Breast epithelium (tissue), 4 donors: ENCODE measurements around the gene GPC3. TPM values are rescaled to one million over a fixed set of nuclear protein-coding genes. Genes with fewer than 3 reads are reported as not detected.
A peak's percentile ranks its signal among the peaks of the same experiment; 100 is the strongest.

ENCODE experiments used
- DNase-seq, 2 donors: peaks; one replicate each; pipeline ENCODE4 v3.0.0-alpha.2; 2019; ENCODE audit warnings: low spot score in 2 of 2
- H3K27ac ChIP-seq, 2 donors: fragments of 200-600 bp; sonication (generic) in 1 of 2; one replicate each; pipeline ENCODE4 v1.5.1; 2016 to 2019; ENCODE audit warnings: mild to moderate bottlenecking in 1 of 2
- H3K27me3 ChIP-seq, 2 donors: fragments of 200-600 bp; sonication (generic) in 1 of 2; one replicate each; pipeline versions ENCODE4 v1.5.1 to v1.6.0; 2017 to 2019; ENCODE audit warnings: control low read depth in 1 of 2, mild to moderate bottlenecking in 1 of 2
- H3K36me3 ChIP-seq: fragments of 200-600 bp; one replicate; pipeline ENCODE4 v1.5.1; 2019
- H3K4me1 ChIP-seq, 2 donors: fragments of 200-600 bp; sonication (generic); one replicate each; pipeline ENCODE4 v1.5.1; 2016 to 2019; ENCODE audit warnings: control low read depth in 1 of 2
- H3K4me3 ChIP-seq, 3 donors: fragments of 200-600 bp; sonication (generic); 1 replicate in 2 of 3; 2 replicates in 1 of 3; pipeline ENCODE4 v1.5.1; 2016 to 2019; ENCODE audit warnings: mild to moderate bottlenecking in 3 of 3, moderate library complexity in 2 of 3
- H3K9me3 ChIP-seq, 2 donors: fragments of 200-600 bp; sonication (generic) in 1 of 2; one replicate each; pipeline ENCODE4 v1.5.1; 2016 to 2019; ENCODE audit warnings: control low read depth in 1 of 2
- CTCF ChIP-seq, 3 donors: fragments of 450-650 bp; IDR thresholded peaks; one replicate each; pipeline ENCODE4 v1.5.1; 2016 to 2017; ENCODE audit warnings: antibody characterized with exemption in 3 of 3, mild to moderate bottlenecking in 3 of 3, moderate library complexity in 3 of 3
- POLR2A ChIP-seq: fragments of 450-650 bp; IDR thresholded peaks from one replicate; pipeline ENCODE4 v1.6.1; 2016; ENCODE audit warnings: antibody characterized with exemption, mild to moderate bottlenecking, moderate library complexity
- POLR2AphosphoS5 ChIP-seq, 3 donors: sonication (generic); formaldehyde crosslinking; IDR thresholded peaks; one replicate each; pipeline ENCODE4 v1.6.1; 2017; ENCODE audit warnings: antibody characterized with exemption in 3 of 3
- intact Hi-C: fragments of 100-400 bp; cut with DNase I; formaldehyde crosslinking; loops from one replicate; pipeline ENCODE4 v1.15.1; 2023; ENCODE audit warnings: low total_unique reads
- total RNA-seq, 3 donors: library from RNA; depleted of rRNA; stranded (reverse); fragments of >200 nt; gene quantifications; one replicate each; pipeline ENCODE4 v1.1.0, GENCODE V29; 2016

Gene GPC3
- total RNA-seq, 3 donors from 2014 or later, result 29.7 to 99.2 (median 89.1) TPM

GRCh38 chrX:133989490-133989889, 4.1 kb upstream of the GPC3 start:
- Histone ChIP-seq H3K27me3 (peaks cover 0 to 54% of the 10 kb centered on the region in 2 donors), H3K36me3 (no peaks in the 10 kb centered on the region), H3K9me3 (no peaks in the 10 kb centered on the region), H3K4me1 (no peaks in the 10 kb centered on the region), H3K27ac (no peak overlapping the region), H3K4me3 (no peak overlapping the region)
- intact Hi-C loops, result no loop called here
- TF ChIP-seq POLR2A (no peak), CTCF (IDR thresholded peaks at IDR 0.05) (no peak), POLR2AphosphoS5 (IDR thresholded peaks at IDR 0.05) (no peak)
- DNase-seq, result no peak

GRCh38 chrX:133988010-133988409, 2.6 kb upstream of the GPC3 start:
- Histone ChIP-seq H3K4me1 (no peaks in the 10 kb centered on the region), H3K4me3 (no peak overlapping the region), H3K9me3 (no peaks in the 10 kb centered on the region), H3K27ac (no peak overlapping the region), H3K36me3 (no peaks in the 10 kb centered on the region), H3K27me3 (peaks cover 0 to 62% of the 10 kb centered on the region in 2 donors)
- intact Hi-C loops, result no loop called here
- DNase-seq, result no peak
- TF ChIP-seq POLR2AphosphoS5 (IDR thresholded peaks at IDR 0.05) (no peak), POLR2A (no peak), CTCF (IDR thresholded peaks at IDR 0.05) (no peak)

GRCh38 chrX:133987188-133987587, 1.8 kb upstream of the GPC3 start:
- Histone ChIP-seq H3K4me3 (no peak overlapping the region), H3K36me3 (no peaks in the 10 kb centered on the region), H3K9me3 (no peaks in the 10 kb centered on the region), H3K27ac (no peak overlapping the region), H3K27me3 (peaks cover 0 to 67% of the 10 kb centered on the region in 2 donors), H3K4me1 (no peaks in the 10 kb centered on the region)
- TF ChIP-seq POLR2AphosphoS5 (IDR thresholded peaks at IDR 0.05) (no peak), CTCF (IDR thresholded peaks at IDR 0.05) (no peak)
- no peak for DNase-seq
- intact Hi-C loops, result no loop called here

- Histone ChIP-seq H3K4me3 (peak overlapping the region; percentile 30 to 65 (median 50)), H3K27ac (peak overlapping the region in 1 of 2 donors; percentile 43), H3K36me3 (no peaks in the 10 kb centered on the region), H3K9me3 (no peaks in the 10 kb centered on the region), H3K4me1 (no peaks in the 10 kb centered on the region), H3K27me3 (peaks cover 0 to 60% of the 10 kb centered on the region in 2 donors)
- TF ChIP-seq POLR2AphosphoS5 (IDR thresholded peaks at IDR 0.05), result no peak
- intact Hi-C loops, result no loop called here
- DNase-seq, result no peak
Observed at GRCh38 chrX:133985967-133986683, 731 bp upstream of the GPC3 start.

- intact Hi-C loops, result no loop called here
- DNase-seq, result no peak
Observed at GRCh38 chrX:133984857-133985163, 584 bp downstream of the GPC3 start.

More at GRCh38 chrX:133984857-133985163, 584 bp downstream of the GPC3 start:
- H3K27ac ChIP-seq, result peak overlapping the region in 1 of 2 donors; percentile 19
- no peak for TF ChIP-seq CTCF (IDR thresholded peaks at IDR 0.05)
- no peak for TF ChIP-seq POLR2AphosphoS5 (IDR thresholded peaks at IDR 0.05)
- TF ChIP-seq POLR2A, result no peak
- no peaks in the 10 kb centered on the region for H3K9me3 ChIP-seq
- H3K4me1 ChIP-seq, result no peaks in the 10 kb centered on the region
- H3K27me3 ChIP-seq, result peaks cover 0 to 56% of the 10 kb centered on the region in 2 donors
- no peaks in the 10 kb centered on the region for H3K36me3 ChIP-seq
- peak overlapping the region; percentile 21 to 65 (median 50) for H3K4me3 ChIP-seq
